Neuronal stem cell (in vitro differentiated cells): ENCODE results near the gene LUZP1.

ENCODE experiments used
- DNase-seq: peaks from one replicate; pipeline ENCODE4 v3.0.0-alpha.2; 2013; ENCODE audit warnings: low spot score
- H2AFZ ChIP-seq: one replicate; pipeline ENCODE4 v1.6.1; 2013; ENCODE audit warnings: mild to moderate bottlenecking, low read length, inconsistent platforms
- H2AK5ac ChIP-seq: 2 replicates; pipeline ENCODE4 v1.6.1; 2013; ENCODE audit warnings: low read depth, mild to moderate bottlenecking, inconsistent platforms, low read length, moderate library complexity, mixed read lengths
- H2BK120ac ChIP-seq: 2 replicates; pipeline ENCODE4 v1.6.1; 2013; ENCODE audit warnings: low read depth, mild to moderate bottlenecking, inconsistent platforms, low read length, moderate library complexity, mixed read lengths
- H2BK12ac ChIP-seq: one replicate; pipeline ENCODE4 v1.6.1; 2013; ENCODE audit warnings: low read length, inconsistent platforms
- H2BK15ac ChIP-seq: 2 replicates; pipeline ENCODE4 v1.6.1; 2013; ENCODE audit warnings: mild to moderate bottlenecking, low read length, inconsistent platforms, mixed read lengths
- H2BK5ac ChIP-seq: one replicate; pipeline ENCODE4 v1.6.1; 2013; ENCODE audit warnings: inconsistent platforms, mild to moderate bottlenecking, low read length, moderate library complexity
- H3K14ac ChIP-seq: one replicate; pipeline ENCODE4 v1.6.1; 2013; ENCODE audit warnings: low read length, inconsistent platforms
- H3K18ac ChIP-seq: 2 replicates; pipeline ENCODE4 v1.6.1; 2013; ENCODE audit warnings: low read length, inconsistent platforms
- H3K23ac ChIP-seq: 2 replicates; pipeline ENCODE4 v1.6.1; 2013; ENCODE audit warnings: low read depth, mild to moderate bottlenecking, mixed read lengths, low read length, inconsistent platforms; ENCODE audit not compliant: poor library complexity
- H3K27ac ChIP-seq: replicated peaks from 3 replicates; pipeline ENCODE4 v1.5.1; 2013; ENCODE audit warnings: low read length, inconsistent platforms
- H3K27me3 ChIP-seq, 3 experiments: 2 replicates each; pipeline ENCODE4 v1.6.1; 2013; ENCODE audit warnings: low read length in 3 of 3, mild to moderate bottlenecking in 2 of 3, inconsistent platforms in 1 of 3, low read depth in 1 of 3, mixed read lengths in 1 of 3, moderate library complexity in 1 of 3; ENCODE audit not compliant: control insufficient read depth in 3 of 3, insufficient read depth in 3 of 3
- H3K36me3 ChIP-seq, 2 donors: replicated peaks in 1 of 2; 2 replicates each; pipeline ENCODE4 v1.6.1; 2013; ENCODE audit warnings: low read length in 2 of 2; ENCODE audit not compliant: control insufficient read depth in 2 of 2, insufficient read depth in 2 of 2
- H3K4ac ChIP-seq: 2 replicates; pipeline ENCODE4 v1.6.1; 2013; ENCODE audit warnings: inconsistent platforms, mild to moderate bottlenecking, low read length, moderate library complexity
- H3K4me1 ChIP-seq, 2 donors: 1 replicate in 1 of 2; 2 replicates in 1 of 2; pipeline ENCODE4 v1.6.1; 2013; ENCODE audit warnings: low read length in 2 of 2, low read depth in 1 of 2; ENCODE audit not compliant: control insufficient read depth in 2 of 2, insufficient read depth in 1 of 2
- H3K4me2 ChIP-seq: one replicate; pipeline ENCODE4 v1.6.1; 2013; ENCODE audit warnings: mild to moderate bottlenecking, low read length, inconsistent platforms; ENCODE audit not compliant: insufficient read depth, poor library complexity, severe bottlenecking
- H3K4me3 ChIP-seq, 2 donors: 2 replicates each; pipeline ENCODE4 v1.5.1; 2013; ENCODE audit warnings: low read length in 2 of 2, mild to moderate bottlenecking in 2 of 2, inconsistent platforms in 1 of 2, moderate library complexity in 1 of 2
- H3K79me1 ChIP-seq: one replicate; pipeline ENCODE4 v1.6.1; 2013; ENCODE audit warnings: low read depth, mild to moderate bottlenecking, inconsistent platforms, low read length, moderate library complexity
- H3K9ac ChIP-seq: one replicate; pipeline ENCODE4 v1.6.1; 2013; ENCODE audit warnings: mild to moderate bottlenecking, low read depth, low read length, inconsistent platforms; ENCODE audit not compliant: poor library complexity
- H3K9me3 ChIP-seq, 2 donors: replicated peaks in 1 of 2; 2 replicates each; pipeline versions ENCODE3 to v1.6.1; 2013; ENCODE audit warnings: low read length in 2 of 2, mild to moderate bottlenecking in 2 of 2, inconsistent platforms in 1 of 2, low read depth in 1 of 2, mixed read lengths in 1 of 2, moderate library complexity in 1 of 2; ENCODE audit not compliant: control insufficient read depth in 2 of 2, insufficient read depth in 1 of 2
- H4K8ac ChIP-seq: one replicate; pipeline ENCODE4 v1.6.1; 2013; ENCODE audit warnings: low read depth, mild to moderate bottlenecking, inconsistent platforms, low read length, moderate library complexity
- H4K91ac ChIP-seq: one replicate; pipeline ENCODE4 v1.6.1; 2013; ENCODE audit warnings: low read length, low read depth, mild to moderate bottlenecking, inconsistent platforms; ENCODE audit not compliant: poor library complexity
- WGBS, 2 donors: extraction: QIAGEN DNeasy Blood & Tissue Kit; methylation state at CpG; one replicate each; pipeline ENCODE4 v1.1.7; 2013; ENCODE audit warnings: missing lambda C conversion rate in 2 of 2, mixed read lengths in 1 of 2; ENCODE audit not compliant: insufficient read length in 2 of 2, insufficient replicate concordance in 1 of 2; ENCODE audit errors: extremely low coverage in 2 of 2; 5-methylcytosine and 5-hydroxymethylcytosine counted together

The LUZP1 gene

GRCh38 chr1:23184212-23184934 lies 15.7 kb upstream of the LUZP1 start:
- Histone ChIP-seq H3K23ac (no peak overlapping the region), H3K4me1 (peaks cover 0 to 2% of the 10 kb centered on the region in 2 donors), H4K8ac (no peak overlapping the region), H2BK120ac (no peak overlapping the region), H2BK5ac (no peak overlapping the region), H3K27me3 (peaks cover 0 to 12% (median 2%) of the 10 kb centered on the region in 3 experiments), H3K27ac (no peak overlapping the region), H3K36me3 (no peaks in the 10 kb centered on the region), H2BK15ac (no peak overlapping the region), H3K14ac (no peak overlapping the region), H2AFZ (peak overlapping the region; percentile 62), H3K9ac (no peak overlapping the region), H2BK12ac (no peak overlapping the region), H2AK5ac (no peak overlapping the region), H3K4ac (no peak overlapping the region), H3K9me3 (no peaks in the 10 kb centered on the region), H3K18ac (no peak overlapping the region), H4K91ac (no peak overlapping the region), H3K4me3 (no peak overlapping the region), H3K79me1 (no peaks in the 10 kb centered on the region), H3K4me2 (no peak overlapping the region)
- no CpG with 5 or more reads among the region's 10 CpGs for WGBS, 2 donors
- peak; percentile 66 for DNase-seq

- no peak overlapping the region for H3K14ac ChIP-seq
- no peak overlapping the region for H4K91ac ChIP-seq
- no peak overlapping the region for H3K4me3 ChIP-seq
- peaks cover 4% of the 10 kb centered on the region in 2 donors for H3K4me1 ChIP-seq
- H2AK5ac ChIP-seq: no peak overlapping the region
- no peak overlapping the region for H2BK5ac ChIP-seq
- H3K36me3 ChIP-seq: no peaks in the 10 kb centered on the region
- H3K23ac ChIP-seq: no peak overlapping the region
- no peak overlapping the region for H2BK120ac ChIP-seq
- no peak overlapping the region for H4K8ac ChIP-seq
- no peak overlapping the region for H2BK12ac ChIP-seq
- no peak overlapping the region for H3K4me2 ChIP-seq
- H3K4ac ChIP-seq: no peak overlapping the region
- no peak overlapping the region for H2BK15ac ChIP-seq
- H2AFZ ChIP-seq: no peak overlapping the region
- H3K27me3 ChIP-seq: peaks cover 0 to 27% (median 17%) of the 10 kb centered on the region in 3 experiments
- DNase-seq: no peak
- H3K79me1 ChIP-seq: no peaks in the 10 kb centered on the region
- no peak overlapping the region for H3K27ac ChIP-seq
- no peak overlapping the region for H3K18ac ChIP-seq
- no peaks in the 10 kb centered on the region for H3K9me3 ChIP-seq
- H3K9ac ChIP-seq: no peak overlapping the region
- WGBS, 2 donors: no CpG with 5 or more reads among the region's 2 CpGs
Observed at GRCh38 chr1:23179862-23180261, 11.2 kb upstream of the LUZP1 start.

- Histone ChIP-seq H3K9ac (no peak overlapping the region), H3K4ac (no peak overlapping the region), H3K36me3 (no peaks in the 10 kb centered on the region), H3K18ac (no peak overlapping the region), H2BK5ac (no peak overlapping the region), H2BK120ac (no peak overlapping the region), H3K27ac (no peak overlapping the region), H2BK15ac (no peak overlapping the region), H2BK12ac (no peak overlapping the region), H4K91ac (no peak overlapping the region), H3K9me3 (no peaks in the 10 kb centered on the region), H3K23ac (no peak overlapping the region), H3K79me1 (no peaks in the 10 kb centered on the region), H3K4me2 (no peak overlapping the region), H4K8ac (no peak overlapping the region), H2AFZ (no peak overlapping the region), H3K4me3 (no peak overlapping the region), H2AK5ac (no peak overlapping the region), H3K14ac (no peak overlapping the region), H3K4me1 (peaks cover 4% of the 10 kb centered on the region in 2 donors), H3K27me3 (peaks cover 0 to 24% (median 17%) of the 10 kb centered on the region in 3 experiments)
- no peak for DNase-seq
- no CpG with 5 or more reads among the region's 6 CpGs for WGBS, 2 donors
Observed at GRCh38 chr1:23178950-23179349, 10.3 kb upstream of the LUZP1 start.

- no peak overlapping the region for H3K18ac ChIP-seq
- no CpG with 5 or more reads among the region's 6 CpGs for WGBS, 2 donors
- H3K9me3 ChIP-seq: no peaks in the 10 kb centered on the region
- no peaks in the 10 kb centered on the region for H3K36me3 ChIP-seq
- peaks cover 0 to 20% (median 15%) of the 10 kb centered on the region in 3 experiments for H3K27me3 ChIP-seq
- H4K8ac ChIP-seq: no peak overlapping the region
- H3K4me1 ChIP-seq: peaks cover 4% of the 10 kb centered on the region in 2 donors
- no peak overlapping the region for H2BK12ac ChIP-seq
- H2BK5ac ChIP-seq: no peak overlapping the region
- H3K79me1 ChIP-seq: no peaks in the 10 kb centered on the region
- no peak overlapping the region for H3K14ac ChIP-seq
- H4K91ac ChIP-seq: no peak overlapping the region
- no peak overlapping the region for H3K9ac ChIP-seq
- no peak overlapping the region for H3K23ac ChIP-seq
- no peak overlapping the region for H2BK120ac ChIP-seq
- no peak overlapping the region for H3K4ac ChIP-seq
- no peak for DNase-seq
- H3K27ac ChIP-seq: no peak overlapping the region
- H2AK5ac ChIP-seq: no peak overlapping the region
- peak overlapping the region in 1 of 2 donors; percentile 61 for H3K4me3 ChIP-seq
- no peak overlapping the region for H2BK15ac ChIP-seq
- peak overlapping the region; percentile 94 for H2AFZ ChIP-seq
- no peak overlapping the region for H3K4me2 ChIP-seq
Observed at GRCh38 chr1:23178414-23178813, 9.8 kb upstream of the LUZP1 start.
